K562 (cell line): ENCODE measurements around the gene PODXL2. TPM values are rescaled to one million over a fixed set of nuclear protein-coding genes. Genes with fewer than 3 reads are reported as not detected.

Experiments used
- ETV5 ChIP-seq: sonication (generic); formaldehyde crosslinking; IDR thresholded peaks from 2 replicates; pipeline ENCODE4 v1.4.0; 2020; ENCODE audit warnings: low read depth, mild to moderate bottlenecking, missing genetic modification reagents
- HNRNPL ChIP-seq: fragments of 200-400 bp; formaldehyde crosslinking; IDR thresholded peaks from 2 replicates; pipeline ENCODE4 v1.6.1; 2017; ENCODE audit warnings: low read depth, mild to moderate bottlenecking, low read length
- NFIC ChIP-seq: fragments of 450-650 bp; IDR thresholded peaks from 2 replicates; pipeline ENCODE4 v1.6.1; 2017; ENCODE audit warnings: mild to moderate bottlenecking, inconsistent platforms
- PHTF2 ChIP-seq: fragments of 250-450 bp; sonication (Bioruptor Pico); IDR thresholded peaks from 2 replicates; pipeline ENCODE4 v1.5.0; 2021; ENCODE audit warnings: mild to moderate bottlenecking
- STAT5B ChIP-seq: fragments of 250-450 bp; sonication (Bioruptor Pico); IDR thresholded peaks from 2 replicates; pipeline ENCODE4 v1.8.0; 2021; ENCODE audit warnings: mild to moderate bottlenecking, inconsistent platforms
- ZNF316 ChIP-seq: fragments of 450-650 bp; IDR thresholded peaks from 2 replicates; pipeline ENCODE4 v1.6.1; 2016
- ZNF407 ChIP-seq: fragments of 450-650 bp; IDR thresholded peaks from 2 replicates; pipeline ENCODE4 v1.6.1; 2016; ENCODE audit warnings: low read depth
- ZNF586 ChIP-seq: fragments of 450-650 bp; formaldehyde crosslinking; conservative IDR thresholded peaks from 2 replicates; pipeline ENCODE4 v1.4.0; 2020; ENCODE audit warnings: mild to moderate bottlenecking, moderate library complexity
- polyA plus RNA-seq, 8 experiments: library from polyadenylated mRNA; depleted of rRNA in 4 of 8; stranded (reverse) in 5 of 8; unstranded in 3 of 8; fragments of >200 nt; fragmentation: Nextera tagmentation in 2 of 8; fragmentation: Illumina TruSeq in 1 of 8; extraction: Ambion mirVana in 2 of 8; extraction: Trizol in 1 of 8; gene quantifications; 2 replicates each; pipeline versions ENCODE4 v1.2.1 to v1.2.3, GENCODE V29; 2011 to 2014; ENCODE audit warnings: inconsistent platforms in 1 of 8, missing spikeins in 1 of 8
- total RNA-seq, 7 experiments: library from RNA; depleted of rRNA in 6 of 7; stranded (reverse); fragments of >200 nt in 6 of 7; fragmentation: Illumina TruSeq in 2 of 7; extraction: Trizol in 2 of 7; gene quantifications; 2 replicates each; pipeline versions ENCODE4 v1.2.1 to v1.2.3, GENCODE V29; 2011 to 2021; ENCODE audit warnings: low replicate concordance in 1 of 7

The PODXL2 gene
- total and polyA plus RNA-seq, 9 of the 15 experiments (the other 6 are each of a cell fraction or from before 2014, with no cell fraction given) = 0.03 to 52.5 (median 21.9) TPM

DNA sequence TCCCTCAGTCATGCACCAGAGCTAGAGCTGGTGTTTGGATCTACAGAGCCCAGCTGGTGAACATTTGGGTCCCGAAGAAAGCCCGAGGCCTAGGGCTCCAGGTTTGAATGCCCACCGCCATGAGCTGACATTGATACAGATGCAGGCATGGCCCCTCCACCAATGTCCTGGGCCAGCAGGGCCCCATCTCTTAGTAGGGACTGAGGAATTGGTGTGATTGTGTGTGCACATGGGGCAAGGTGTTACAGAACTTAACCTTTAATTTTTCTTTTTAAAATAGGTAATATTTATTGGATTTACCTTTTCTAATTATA lies 11.0 kb downstream of the PODXL2 start (continued):
- TF ChIP-seq ZNF407 = no peak
- no peak for TF ChIP-seq STAT5B (CRISPR knock-in tag)
- no peak for TF ChIP-seq NFIC
- TF ChIP-seq ETV5 (CRISPR knock-in tag) = no peak
- no peak for TF ChIP-seq ZNF316
- TF ChIP-seq HNRNPL = no peak
- TF ChIP-seq ZNF586 (CRISPR knock-in tag) = no peak
- TF ChIP-seq PHTF2 (CRISPR knock-in tag) = no peak
